G401.6 (cell line): ENCODE data around the gene RALGDS.
"Not testable (repeated sequence)": the region's sequence is repeated elsewhere in the genome, so short reads cannot be mapped to it uniquely, and the experiment has no call there.

Source experiments
- FAIRE-seq: peaks from 2 replicates; lab custom pipeline; 2012; peaks lifted over from hg19 to GRCh38; lab: Jason Lieb, UNC

The RALGDS gene

GRCh38 chr9:133087429-133088145, 33.5 kb downstream of the RALGDS start:
- FAIRE-seq: no peak

- no peak for FAIRE-seq
Observed at GRCh38 chr9:133086894-133087293, 34.1 kb downstream of the RALGDS start.

- not testable (repeated sequence) for FAIRE-seq
Observed at GRCh38 chr9:133086212-133086860, 34.7 kb downstream of the RALGDS start.

- FAIRE-seq: not testable (repeated sequence)
Observed at GRCh38 chr9:133083688-133084087, 37.4 kb downstream of the RALGDS start.

GRCh38 chr9:133081957-133082644, 38.9 kb downstream of the RALGDS start:
- FAIRE-seq: not testable (repeated sequence)

- not testable (repeated sequence) for FAIRE-seq
Observed at GRCh38 chr9:133080786-133081779, 40.0 kb downstream of the RALGDS start.

- no peak for FAIRE-seq
Observed at GRCh38 chr9:133080161-133080560, 40.9 kb downstream of the RALGDS start.

- FAIRE-seq: no peak
Observed at GRCh38 chr9:133078486-133078885, 42.6 kb downstream of the RALGDS start.

- no peak for FAIRE-seq
Observed at GRCh38 chr9:133076691-133077090, 44.3 kb downstream of the RALGDS start.

GRCh38 chr9:133075925-133076630, 45.0 kb downstream of the RALGDS start:
- peak; percentile 60 for FAIRE-seq

- no peak for FAIRE-seq
Observed at GRCh38 chr9:133074111-133074651, 46.9 kb downstream of the RALGDS start.

- no peak for FAIRE-seq
Observed at GRCh38 chr9:133073086-133074014, 47.7 kb downstream of the RALGDS start.

- not testable (repeated sequence) for FAIRE-seq
Observed at GRCh38 chr9:133072210-133072609, 48.8 kb downstream of the RALGDS start.

GRCh38 chr9:133071484-133072150, 49.4 kb downstream of the RALGDS start:
- no peak for FAIRE-seq

- not testable (repeated sequence) for FAIRE-seq
Observed at GRCh38 chr9:133070985-133071384, 50.1 kb downstream of the RALGDS start.

- FAIRE-seq: not testable (repeated sequence)
Observed at GRCh38 chr9:133070500-133070961, 50.5 kb downstream of the RALGDS start.

- not testable (repeated sequence) for FAIRE-seq
Observed at GRCh38 chr9:133068431-133068830, 52.6 kb downstream of the RALGDS start.

- FAIRE-seq: no peak
Observed at GRCh38 chr9:133067813-133068212, 53.2 kb downstream of the RALGDS start.

GRCh38 chr9:133067006-133067405, 54.0 kb downstream of the RALGDS start:
- no peak for FAIRE-seq
